Body of pancreas (tissue), 4 donors: ENCODE measurements around the gene LAMA4. TPM values are rescaled to one million over a fixed set of nuclear protein-coding genes. Genes with fewer than 3 reads are reported as not detected.
A peak's percentile ranks its signal among the peaks of the same experiment; 100 is the strongest.

ENCODE experiments used
- ATAC-seq: fragments of 150-250 bp; one replicate; pipeline ENCODE4 v1.9.1; 2016
- DNase-seq, 4 donors: peaks; one replicate each; pipeline ENCODE4 v3.0.0-alpha.2; 2019
- H3K27ac ChIP-seq, 4 donors: fragments of 200-600 bp; sonication (generic); 1 replicate in 3 of 4; 2 replicates in 1 of 4; pipeline versions ENCODE4 v1.5.1 to v1.6.1; 2016 to 2019; ENCODE audit warnings: mild to moderate bottlenecking in 1 of 4, mixed read lengths in 1 of 4, moderate library complexity in 1 of 4
- H3K27me3 ChIP-seq, 2 donors: fragments of 200-600 bp; sonication (generic); one replicate each; pipeline ENCODE4 v1.6.0; 2016; ENCODE audit warnings: mild to moderate bottlenecking in 1 of 2
- H3K36me3 ChIP-seq, 2 donors: fragments of 200-600 bp; sonication (generic); replicated peaks in 1 of 2; 2 replicates each; pipeline ENCODE4 v1.5.1; 2016; ENCODE audit warnings: low read depth in 2 of 2; ENCODE audit not compliant: insufficient read depth in 1 of 2
- H3K4me1 ChIP-seq: fragments of 200-600 bp; sonication (generic); one replicate; pipeline ENCODE4 v1.6.0; 2016
- H3K4me3 ChIP-seq, 2 donors: fragments of 200-600 bp; sonication (generic); 1 replicate in 1 of 2; 2 replicates in 1 of 2; pipeline ENCODE4 v1.5.1; 2016 to 2019
- H3K9me3 ChIP-seq, 3 donors: fragments of 200-600 bp; sonication (generic); 1 replicate in 2 of 3; 2 replicates in 1 of 3; pipeline ENCODE4 v1.5.1; 2016
- CTCF ChIP-seq, 7 experiments: fragments of 450-650 bp in 4 of 7; fragments of 200-600 bp in 3 of 7; sonication (generic) in 3 of 7; IDR thresholded peaks; one replicate each; pipeline ENCODE4 v1.5.1; 2016 to 2019; ENCODE audit warnings: antibody characterized with exemption in 7 of 7
- POLR2A ChIP-seq, 3 donors: fragments of 450-650 bp; IDR thresholded peaks; one replicate each; pipeline ENCODE4 v1.6.1; 2016; ENCODE audit warnings: antibody characterized with exemption in 3 of 3, mild to moderate bottlenecking in 2 of 3
- WGBS, 2 donors: methylation state at CpG; one replicate each; pipeline ENCODE4 v1.1.5; 2017; 5-methylcytosine and 5-hydroxymethylcytosine counted together
- intact Hi-C: fragments of 100-400 bp; cut with DNase I; formaldehyde crosslinking; loops from one replicate; pipeline ENCODE4 v1.15.1; 2023
- total RNA-seq, 2 donors: library from RNA; depleted of rRNA; stranded (reverse); fragments of >200 nt; gene quantifications; one replicate each; pipeline ENCODE4 v1.1.0, GENCODE V29; 2016

Gene LAMA4
- total RNA-seq, 2 donors from 2014 or later: 10.6 to 27.0 TPM

GRCh38 chr6:112286010-112286409 lies 31.6 kb upstream of the LAMA4 start:
- DNase-seq: no peak
- 80 to 87% methylated on average over 2 of the region's 2 CpGs for WGBS, 2 donors

GRCh38 chr6:112284603-112285002 lies 30.2 kb upstream of the LAMA4 start:
- H3K27ac ChIP-seq: no peak overlapping the region
- TF ChIP-seq CTCF (IDR thresholded peaks at IDR 0.05): no peak
- TF ChIP-seq POLR2A (IDR thresholded peaks at IDR 0.05): no peak
- H3K36me3 ChIP-seq: no peaks in the 10 kb centered on the region
- no peaks in the 10 kb centered on the region for H3K9me3 ChIP-seq
- no peaks in the 10 kb centered on the region for H3K27me3 ChIP-seq
- no peak overlapping the region for H3K4me3 ChIP-seq
- intact Hi-C loops: no loop called here
- ATAC-seq (no peak), DNase-seq (no peak)
- no peaks in the 10 kb centered on the region for H3K4me1 ChIP-seq

More at GRCh38 chr6:112286010-112286409, 31.6 kb upstream of the LAMA4 start:
- Histone ChIP-seq H3K4me3 (no peak overlapping the region), H3K9me3 (no peaks in the 10 kb centered on the region), H3K36me3 (no peaks in the 10 kb centered on the region), H3K27me3 (no peaks in the 10 kb centered on the region), H3K27ac (no peak overlapping the region), H3K4me1 (no peaks in the 10 kb centered on the region)
- intact Hi-C loops: no loop called here
- no peak for ATAC-seq
- TF ChIP-seq POLR2A (IDR thresholded peaks at IDR 0.05) (no peak), CTCF (IDR thresholded peaks at IDR 0.05) (no peak)

GRCh38 chr6:112283621-112284020 lies 29.3 kb upstream of the LAMA4 start:
- no peak overlapping the region for H3K27ac ChIP-seq
- ATAC-seq: no peak
- H3K9me3 ChIP-seq: no peaks in the 10 kb centered on the region
- H3K4me3 ChIP-seq: no peak overlapping the region
- no peak for DNase-seq
- 46 to 61% methylated on average over 4 of the region's 4 CpGs for WGBS, 2 donors
- intact Hi-C loops: no loop called here
- no peaks in the 10 kb centered on the region for H3K36me3 ChIP-seq
- TF ChIP-seq CTCF (IDR thresholded peaks at IDR 0.05): no peak
- TF ChIP-seq POLR2A (IDR thresholded peaks at IDR 0.05): no peak
- H3K27me3 ChIP-seq: no peaks in the 10 kb centered on the region
- no peaks in the 10 kb centered on the region for H3K4me1 ChIP-seq

- DNase-seq: peak in 1 of 4 donors; percentile 38
- H3K9me3 ChIP-seq: no peaks in the 10 kb centered on the region
- intact Hi-C loops: no loop called here
- H3K4me1 ChIP-seq: no peaks in the 10 kb centered on the region
- H3K4me3 ChIP-seq: no peak overlapping the region
- ATAC-seq: peak; percentile 42
- no peaks in the 10 kb centered on the region for H3K36me3 ChIP-seq
- TF ChIP-seq CTCF (IDR thresholded peaks at IDR 0.05) (no peak), POLR2A (IDR thresholded peaks at IDR 0.05) (no peak)
- 55 to 61% methylated on average over 4 of the region's 4 CpGs for WGBS, 2 donors
- H3K27me3 ChIP-seq: no peaks in the 10 kb centered on the region
- no peak overlapping the region for H3K27ac ChIP-seq
Measured at GRCh38 chr6:112281821-112282615, 27.7 kb upstream of the LAMA4 start.
